Measurements from ENCODE around the gene ELOVL1. TPM values are rescaled to one million over a fixed set of nuclear protein-coding genes. Genes with fewer than 3 reads are reported as not detected.
A peak's percentile ranks its signal among the peaks of the same experiment; 100 is the strongest.

Gene ELOVL1
- total RNA-seq, 1 experiment from 2014 or later = 48.5 TPM

DNA sequence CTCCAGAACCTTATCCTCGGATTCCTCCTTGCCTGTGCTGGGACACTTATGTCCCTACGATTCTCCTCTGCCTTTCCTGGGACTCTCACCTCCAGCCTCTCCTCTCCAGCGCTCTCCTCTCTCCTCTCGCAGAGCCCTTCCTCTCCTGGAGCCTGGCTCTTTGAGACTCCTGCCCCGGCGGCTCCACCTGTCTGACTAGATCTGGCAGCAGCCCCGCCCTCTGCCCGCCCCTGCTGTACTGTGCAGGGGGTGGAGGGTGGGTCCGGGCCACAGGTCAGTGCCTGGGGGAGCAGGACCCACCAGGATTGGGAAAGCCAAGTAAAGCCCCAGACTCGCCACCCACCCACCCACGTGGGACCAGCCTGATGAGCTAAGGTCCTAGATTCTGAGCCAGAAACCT is 1.6 kb downstream of the ELOVL1 start:
- Histone ChIP-seq H3K79me2 (ENCODE audit: low read length) (peaks cover 35% of the 10 kb centered on the region), H4K20me1 (ENCODE audit: insufficient read depth, low read depth, low read length) (no peaks in the 10 kb centered on the region; the same call in 1 of the 2 replicates), H3K9me2 (replicated peaks; ENCODE audit: insufficient read depth, low read length) (no peaks in the 10 kb centered on the region), H3K4me3 (ENCODE audit: low read length) (peak overlapping the region; percentile 94), H3K4me1 (ENCODE audit: low read length) (peaks cover 32% of the 10 kb centered on the region), H3K36me3 (ENCODE audit: insufficient read depth, low read length) (peaks cover 25% of the 10 kb centered on the region), H3K9ac (ENCODE audit: low read length) (peak overlapping the region; percentile 99), H3K9me3 (ENCODE audit: low read length) (no peaks in the 10 kb centered on the region), H2AFZ (ENCODE audit: low read length) (no peak overlapping the region), H3K4me2 (ENCODE audit: low read depth, low read length, poor library complexity, severe bottlenecking) (peak overlapping the region; percentile 95), H3K27me3 (ENCODE audit: low read length) (no peaks in the 10 kb centered on the region), H3K27ac (ENCODE audit: low read length) (peak overlapping the region; percentile 92)
- DNase-seq = peak; percentile 69

DNA sequence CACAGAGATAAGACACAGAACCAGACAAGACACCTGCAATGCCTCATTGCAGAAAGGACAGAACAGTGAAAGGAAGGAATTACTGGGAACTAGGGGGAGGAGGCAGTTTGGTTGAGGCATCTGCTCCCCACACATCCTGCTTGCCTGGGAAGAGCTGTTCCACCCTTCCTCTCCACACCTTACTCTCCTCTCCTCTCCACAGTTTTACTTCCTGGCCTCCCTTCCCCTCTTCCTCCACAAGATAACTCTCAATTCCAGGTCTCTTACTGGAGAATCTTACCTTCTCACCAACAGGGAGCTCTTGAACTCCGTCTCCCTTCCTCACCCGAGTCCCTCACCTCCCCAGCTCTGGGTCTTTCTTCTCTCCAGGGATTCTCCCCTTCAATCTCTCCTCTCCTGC is 2.1 kb downstream of the ELOVL1 start:
- Histone ChIP-seq H4K20me1 (ENCODE audit: insufficient read depth, low read depth, low read length) (no peaks in the 10 kb centered on the region; the same call in 1 of the 2 replicates), H3K36me3 (ENCODE audit: insufficient read depth, low read length) (peaks cover 30% of the 10 kb centered on the region), H3K79me2 (ENCODE audit: low read length) (peaks cover 40% of the 10 kb centered on the region), H2AFZ (ENCODE audit: low read length) (no peak overlapping the region), H3K9me3 (ENCODE audit: low read length) (no peaks in the 10 kb centered on the region), H3K27me3 (ENCODE audit: low read length) (no peaks in the 10 kb centered on the region), H3K9me2 (replicated peaks; ENCODE audit: insufficient read depth, low read length) (no peaks in the 10 kb centered on the region), H3K9ac (ENCODE audit: low read length) (peak overlapping the region; percentile 99), H3K4me1 (ENCODE audit: low read length) (peaks cover 37% of the 10 kb centered on the region), H3K27ac (ENCODE audit: low read length) (peak overlapping the region; percentile 92), H3K4me2 (ENCODE audit: low read depth, low read length, poor library complexity, severe bottlenecking) (peak overlapping the region; percentile 95), H3K4me3 (ENCODE audit: low read length) (peak overlapping the region; percentile 94)
- no peak for DNase-seq

DNA sequence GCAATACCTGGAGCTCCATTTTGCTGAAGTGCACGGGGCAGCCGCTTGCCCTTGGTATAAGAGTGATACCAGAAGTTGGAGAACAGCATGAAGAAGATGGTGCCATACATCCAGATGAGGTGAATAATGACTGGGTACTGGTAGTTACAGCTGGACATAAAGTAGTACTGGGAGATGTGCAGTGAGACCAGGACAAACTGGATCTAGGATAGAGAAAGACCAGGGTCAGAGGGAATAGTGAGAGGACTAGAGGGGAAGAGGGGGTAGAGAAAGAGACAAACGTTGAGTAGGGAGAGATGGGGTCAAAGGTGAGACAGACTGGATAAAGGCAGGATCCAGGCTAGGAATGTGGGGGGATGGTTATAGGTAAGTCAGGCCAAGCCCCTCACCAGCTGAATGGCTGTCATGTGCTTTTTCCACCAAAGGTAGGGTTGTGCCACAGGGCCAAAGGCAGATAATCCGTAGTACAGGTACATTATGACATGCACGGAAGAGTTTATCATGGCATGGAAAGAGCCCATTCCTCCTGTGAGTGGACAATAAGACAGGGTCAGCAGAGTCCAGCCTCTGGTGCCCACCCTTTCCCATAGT is 3.8 kb downstream of the ELOVL1 start:
- no peaks in the 10 kb centered on the region for H3K9me2 ChIP-seq (replicated peaks; ENCODE audit: insufficient read depth, low read length)
- no peak overlapping the region for H2AFZ ChIP-seq (ENCODE audit: low read length)
- no peaks in the 10 kb centered on the region for H3K27me3 ChIP-seq (ENCODE audit: low read length)
- H3K4me1 ChIP-seq (ENCODE audit: low read length) = peaks cover 47% of the 10 kb centered on the region
- H3K36me3 ChIP-seq (ENCODE audit: insufficient read depth, low read length) = peaks cover 46% of the 10 kb centered on the region
- H3K4me3 ChIP-seq (ENCODE audit: low read length) = no peak overlapping the region
- H4K20me1 ChIP-seq (ENCODE audit: insufficient read depth, low read depth, low read length) = peaks cover 9% of the 10 kb centered on the region
- no peak overlapping the region for H3K4me2 ChIP-seq (ENCODE audit: low read depth, low read length, poor library complexity, severe bottlenecking)
- H3K9ac ChIP-seq (ENCODE audit: low read length) = no peak overlapping the region
- no peaks in the 10 kb centered on the region for H3K9me3 ChIP-seq (ENCODE audit: low read length)
- peaks cover 56% of the 10 kb centered on the region for H3K79me2 ChIP-seq (ENCODE audit: low read length)
- H3K27ac ChIP-seq (ENCODE audit: low read length) = no peak overlapping the region
- DNase-seq = peak; percentile 52

DNA sequence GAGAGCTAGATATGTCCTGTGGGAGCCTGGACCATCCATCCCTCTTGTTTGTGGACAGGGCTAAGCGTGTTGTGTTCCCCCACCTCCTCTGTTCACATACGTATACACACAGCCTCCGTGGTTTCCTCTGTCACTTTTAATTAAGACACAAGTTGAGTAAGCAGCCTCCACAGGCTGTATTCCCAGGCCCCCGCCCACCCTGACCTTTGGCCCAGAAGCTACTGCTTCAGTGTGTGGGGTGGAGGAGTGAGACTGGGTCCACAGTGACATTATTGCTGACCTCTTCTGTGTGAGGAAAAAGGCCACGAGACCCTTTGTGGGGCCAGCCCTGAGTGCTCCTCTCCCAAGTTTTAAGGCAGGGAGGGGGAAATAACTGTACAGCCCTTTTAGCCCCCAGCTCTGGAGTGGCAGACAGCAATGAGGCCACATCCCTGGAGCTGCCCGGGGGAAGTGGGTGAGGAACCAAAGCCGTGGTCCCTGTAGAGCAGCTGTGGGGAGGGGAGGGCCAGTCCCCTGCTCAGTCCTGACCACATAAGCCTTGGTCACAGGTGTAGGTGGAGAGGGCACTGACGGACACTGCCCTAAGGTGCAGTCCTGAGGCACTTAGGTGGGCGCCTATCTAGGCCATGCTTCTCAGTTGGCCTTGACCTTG is 4.4 kb downstream of the ELOVL1 start:
- peak overlapping the region; percentile 15; the same call in 1 of the 2 replicates for H3K27ac ChIP-seq (ENCODE audit: low read length)
- DNase-seq = peak; percentile 66
- peaks cover 9% of the 10 kb centered on the region for H4K20me1 ChIP-seq (ENCODE audit: insufficient read depth, low read depth, low read length)
- no peaks in the 10 kb centered on the region for H3K27me3 ChIP-seq (ENCODE audit: low read length)
- no peaks in the 10 kb centered on the region for H3K9me3 ChIP-seq (ENCODE audit: low read length)
- H3K9me2 ChIP-seq (replicated peaks; ENCODE audit: insufficient read depth, low read length) = no peaks in the 10 kb centered on the region
- no peak overlapping the region for H3K4me3 ChIP-seq (ENCODE audit: low read length)
- H3K4me2 ChIP-seq (ENCODE audit: low read depth, low read length, poor library complexity, severe bottlenecking) = no peak overlapping the region
- no peak overlapping the region for H3K9ac ChIP-seq (ENCODE audit: low read length)
- peaks cover 52% of the 10 kb centered on the region for H3K79me2 ChIP-seq (ENCODE audit: low read length)
- H2AFZ ChIP-seq (ENCODE audit: low read length) = no peak overlapping the region
- peaks cover 46% of the 10 kb centered on the region for H3K36me3 ChIP-seq (ENCODE audit: insufficient read depth, low read length)
- peaks cover 41% of the 10 kb centered on the region for H3K4me1 ChIP-seq (ENCODE audit: low read length)

DNA sequence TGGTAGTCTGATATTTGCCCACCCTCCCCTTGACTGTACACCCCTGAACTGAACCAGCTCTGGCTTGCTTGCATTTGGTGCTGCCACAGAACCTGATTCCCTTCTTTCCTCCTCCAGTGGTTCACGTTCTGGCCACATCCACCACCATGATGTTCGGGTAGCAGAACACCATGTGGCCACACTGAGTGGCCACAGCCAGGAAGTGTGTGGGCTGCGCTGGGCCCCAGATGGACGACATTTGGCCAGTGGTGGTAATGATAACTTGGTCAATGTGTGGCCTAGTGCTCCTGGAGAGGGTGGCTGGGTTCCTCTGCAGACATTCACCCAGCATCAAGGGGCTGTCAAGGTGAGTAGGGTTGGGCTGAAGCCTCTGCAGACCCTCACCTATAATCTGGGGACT is 7.2 kb downstream of the ELOVL1 start:
- peak overlapping the region; percentile 98 for H3K4me3 ChIP-seq (ENCODE audit: low read length)
- no peaks in the 10 kb centered on the region for H3K9me2 ChIP-seq (replicated peaks; ENCODE audit: insufficient read depth, low read length)
- H3K36me3 ChIP-seq (ENCODE audit: insufficient read depth, low read length) = peaks cover 46% of the 10 kb centered on the region
- no peak overlapping the region for H2AFZ ChIP-seq (ENCODE audit: low read length)
- H4K20me1 ChIP-seq (ENCODE audit: insufficient read depth, low read depth, low read length) = peaks cover 9% of the 10 kb centered on the region
- peaks cover 31% of the 10 kb centered on the region for H3K79me2 ChIP-seq (ENCODE audit: low read length)
- no peaks in the 10 kb centered on the region for H3K27me3 ChIP-seq (ENCODE audit: low read length)
- H3K4me2 ChIP-seq (ENCODE audit: low read depth, low read length, poor library complexity, severe bottlenecking) = peak overlapping the region; percentile 73
- peak overlapping the region; percentile 84 for H3K27ac ChIP-seq (ENCODE audit: low read length)
- DNase-seq = no peak
- H3K4me1 ChIP-seq (ENCODE audit: low read length) = peaks cover 34% of the 10 kb centered on the region
- peak overlapping the region; percentile 92 for H3K9ac ChIP-seq (ENCODE audit: low read length)
- no peaks in the 10 kb centered on the region for H3K9me3 ChIP-seq (ENCODE audit: low read length)

DNA sequence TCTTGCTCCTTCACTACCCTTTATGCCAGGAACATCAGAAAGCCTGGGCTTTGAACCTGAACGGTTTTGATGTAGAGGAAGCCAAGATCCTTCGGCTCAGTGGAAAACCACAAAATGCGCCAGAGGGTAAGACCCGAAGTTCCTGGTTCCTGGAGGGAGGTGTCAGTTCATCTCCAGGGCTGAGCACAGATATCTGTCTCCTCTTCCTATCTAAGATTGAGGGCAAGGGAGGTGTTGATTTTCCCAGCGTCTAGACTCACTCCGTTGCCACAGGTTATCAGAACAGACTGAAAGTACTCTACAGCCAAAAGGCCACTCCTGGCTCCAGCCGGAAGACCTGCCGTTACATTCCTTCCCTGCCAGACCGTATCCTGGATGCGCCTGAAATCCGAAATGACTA is 8.1 kb downstream of the ELOVL1 start:
- Histone ChIP-seq H3K9me2 (replicated peaks; ENCODE audit: insufficient read depth, low read length) (no peaks in the 10 kb centered on the region), H3K4me3 (ENCODE audit: low read length) (peak overlapping the region; percentile 98), H3K4me1 (ENCODE audit: low read length) (peaks cover 31% of the 10 kb centered on the region), H3K36me3 (ENCODE audit: insufficient read depth, low read length) (peaks cover 40% of the 10 kb centered on the region), H3K9me3 (ENCODE audit: low read length) (no peaks in the 10 kb centered on the region), H3K4me2 (ENCODE audit: low read depth, low read length, poor library complexity, severe bottlenecking) (peak overlapping the region; percentile 73), H4K20me1 (ENCODE audit: insufficient read depth, low read depth, low read length) (peaks cover 9% of the 10 kb centered on the region), H3K27me3 (ENCODE audit: low read length) (no peaks in the 10 kb centered on the region), H3K79me2 (ENCODE audit: low read length) (peaks cover 28% of the 10 kb centered on the region), H3K9ac (ENCODE audit: low read length) (peak overlapping the region; percentile 92), H2AFZ (ENCODE audit: low read length) (no peak overlapping the region), H3K27ac (ENCODE audit: low read length) (peak overlapping the region; percentile 84)
- DNase-seq = no peak

DNA sequence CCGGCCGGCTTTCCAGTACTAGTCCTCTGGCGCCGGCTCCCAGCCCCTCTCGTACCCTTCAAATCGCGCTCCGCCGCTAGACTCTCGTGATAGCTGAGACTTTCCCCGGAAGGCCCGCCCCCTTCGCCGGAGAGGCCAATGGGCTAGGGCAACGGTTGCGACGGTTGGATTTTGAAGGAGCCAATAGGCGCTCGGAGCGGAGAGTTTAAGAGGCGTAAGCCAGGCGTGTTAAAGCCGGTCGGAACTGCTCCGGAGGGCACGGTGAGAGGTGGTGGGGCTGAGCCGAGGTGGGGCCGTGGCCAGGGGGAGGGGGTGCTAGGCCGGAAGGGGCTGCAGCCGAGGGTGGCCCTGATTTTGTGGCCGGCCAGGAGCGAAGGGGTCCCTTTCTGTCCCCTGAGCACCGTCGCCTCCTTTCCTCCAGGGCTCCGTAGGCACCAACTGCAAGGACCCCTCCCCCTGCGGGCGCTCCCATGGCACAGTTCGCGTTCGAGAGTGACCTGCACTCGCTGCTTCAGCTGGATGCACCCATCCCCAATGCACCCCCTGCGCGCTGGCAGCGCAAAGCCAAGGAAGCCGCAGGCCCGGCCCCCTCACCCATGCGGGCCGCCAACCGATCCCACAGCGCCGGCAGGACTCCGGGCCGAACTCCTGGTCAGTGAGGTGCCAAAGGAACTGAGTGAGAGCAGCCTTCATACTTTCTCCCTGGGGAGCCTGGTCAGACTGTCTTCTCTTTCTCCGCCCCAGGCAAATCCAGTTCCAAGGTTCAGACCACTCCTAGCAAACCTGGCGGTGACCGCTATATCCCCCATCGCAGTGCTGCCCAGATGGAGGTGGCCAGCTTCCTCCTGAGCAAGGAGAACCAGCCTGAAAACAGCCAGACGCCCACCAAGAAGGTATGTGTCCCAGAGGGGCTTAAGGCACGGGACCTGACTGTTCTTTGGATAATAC is 8.8 kb downstream of the ELOVL1 start, which contains the start of gene CDC20:
TSS of gene CDC20 (plus strand) at position 236 of the 948 bp plus-strand sequence. CDS start at position 471, 235 bp downstream.
- Histone ChIP-seq H3K79me2 (ENCODE audit: low read length) (peaks cover 28% of the 10 kb centered on the region), H3K9me2 (replicated peaks; ENCODE audit: insufficient read depth, low read length) (no peaks in the 10 kb centered on the region), H3K9ac (ENCODE audit: low read length) (peak within 1 kb of the TSS; percentile 96), H3K9me3 (ENCODE audit: low read length) (no peaks in the 10 kb centered on the region), H3K36me3 (ENCODE audit: insufficient read depth, low read length) (peaks cover 35% of the 10 kb centered on the region), H3K4me2 (ENCODE audit: low read depth, low read length, poor library complexity, severe bottlenecking) (peak within 1 kb of the TSS; percentile 100), H3K4me3 (ENCODE audit: low read length) (peak within 1 kb of the TSS; percentile 98), H3K27me3 (ENCODE audit: low read length) (no peaks in the 10 kb centered on the region), H3K4me1 (ENCODE audit: low read length) (peaks cover 31% of the 10 kb centered on the region), H4K20me1 (ENCODE audit: insufficient read depth, low read depth, low read length) (peaks cover 9% of the 10 kb centered on the region), H3K27ac (ENCODE audit: low read length) (peak within 1 kb of the TSS; percentile 84), H2AFZ (ENCODE audit: low read length) (peak within 1 kb of the TSS; percentile 99)
- peak; percentile 100 for DNase-seq
